ENCODE data around the gene CABCOCO1.

Gene CABCOCO1, protein sequence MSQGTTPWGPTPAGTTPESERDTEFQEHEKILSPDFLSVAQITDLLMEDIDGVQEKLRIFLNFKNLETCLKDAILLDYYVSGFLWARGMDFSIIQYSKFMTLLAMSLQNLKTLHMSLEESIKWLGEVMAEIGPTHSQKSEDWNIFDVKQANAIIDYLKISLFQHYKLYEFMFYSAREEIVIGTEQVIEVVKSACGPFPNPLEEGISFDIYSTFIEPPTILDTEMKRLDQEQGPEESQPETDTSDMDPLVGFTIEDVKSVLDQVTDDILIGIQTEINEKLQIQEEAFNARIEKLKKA

DNA sequence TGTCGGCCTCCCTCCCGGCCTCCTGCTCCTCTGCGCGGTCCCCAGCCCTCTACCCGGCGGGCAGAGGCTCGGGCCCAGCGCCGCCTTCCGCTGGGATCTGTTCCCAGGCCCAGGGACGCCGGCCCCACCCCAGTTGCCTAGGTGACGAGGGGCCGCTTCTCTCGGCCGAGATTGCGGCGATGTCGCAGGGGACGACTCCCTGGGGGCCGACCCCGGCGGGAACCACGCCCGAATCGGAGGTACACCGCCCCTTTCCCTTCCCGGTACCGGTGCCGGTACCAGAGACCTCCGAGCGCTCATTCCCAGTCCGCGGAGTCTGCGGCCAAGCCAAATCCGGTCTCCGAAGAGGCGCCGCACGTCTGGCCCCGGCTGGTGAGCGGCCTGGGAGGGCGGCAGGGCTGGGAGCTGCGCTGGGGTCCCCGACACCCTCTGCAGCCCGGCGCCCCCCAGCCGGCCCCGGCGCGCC, at the start of gene CABCOCO1:
TSS of gene CABCOCO1 (plus strand) at position 136 of the 466 bp plus-strand sequence. CDS start at position 180, 44 bp downstream.
- no peak for DNase-seq

DNA sequence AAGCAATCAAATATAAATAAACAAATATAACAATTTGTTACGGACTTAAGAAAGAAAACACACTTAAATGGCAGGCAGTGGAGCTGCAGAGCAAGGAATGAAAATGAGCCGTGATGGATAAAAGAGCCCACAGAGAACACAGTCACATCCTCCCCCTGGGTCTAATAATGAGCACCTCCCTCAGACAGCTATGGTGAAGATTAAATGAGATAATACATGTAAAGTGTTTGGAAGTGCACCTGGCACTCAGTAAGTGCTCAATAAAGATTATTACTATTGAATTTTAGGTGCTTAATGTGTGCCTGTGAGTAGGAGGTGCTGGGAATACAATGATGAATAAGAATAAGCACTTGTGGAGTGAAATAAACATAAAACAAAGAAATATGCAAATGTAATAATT, 49.1 kb upstream of the CABCOCO1 start:
- DNase-seq: no peak

DNA sequence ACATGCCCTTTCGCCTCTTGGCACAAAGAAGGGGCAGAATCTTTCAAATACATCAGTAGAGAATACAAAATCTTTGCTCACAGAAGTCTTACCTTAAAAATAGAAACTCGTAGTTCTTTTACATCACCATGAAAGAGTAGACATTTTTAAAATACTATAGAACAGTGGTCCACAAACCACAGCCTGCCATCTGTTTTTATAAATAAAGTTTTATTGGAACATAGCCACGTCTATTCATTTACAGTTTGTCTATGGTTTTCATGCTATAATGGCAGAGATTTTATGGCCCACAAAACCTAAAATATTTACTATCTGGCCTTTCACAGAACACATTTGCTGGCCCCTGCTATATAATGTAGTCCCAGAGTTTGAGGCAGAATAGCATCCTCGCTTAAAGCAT, 46.1 kb upstream of the CABCOCO1 start:
- DNase-seq: no peak

DNA sequence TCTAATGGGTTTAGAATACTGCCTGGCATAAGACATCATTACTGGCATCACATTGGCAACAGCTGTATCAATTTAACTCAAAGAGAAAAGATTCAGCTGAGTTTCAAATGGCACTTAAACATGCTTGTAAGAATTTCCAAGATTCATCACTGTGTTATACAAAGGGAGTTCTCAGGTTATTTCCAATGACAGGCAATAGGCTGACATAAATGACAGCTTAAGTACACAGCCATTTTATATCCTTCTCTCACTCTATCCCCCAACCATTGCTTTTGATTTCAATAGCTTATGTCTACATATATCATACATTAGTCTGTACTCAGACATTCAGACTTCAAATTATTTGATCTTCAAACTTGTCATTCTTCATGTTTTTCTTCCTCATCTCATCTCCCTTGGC, 45.5 kb upstream of the CABCOCO1 start:
- DNase-seq: no peak

DNA sequence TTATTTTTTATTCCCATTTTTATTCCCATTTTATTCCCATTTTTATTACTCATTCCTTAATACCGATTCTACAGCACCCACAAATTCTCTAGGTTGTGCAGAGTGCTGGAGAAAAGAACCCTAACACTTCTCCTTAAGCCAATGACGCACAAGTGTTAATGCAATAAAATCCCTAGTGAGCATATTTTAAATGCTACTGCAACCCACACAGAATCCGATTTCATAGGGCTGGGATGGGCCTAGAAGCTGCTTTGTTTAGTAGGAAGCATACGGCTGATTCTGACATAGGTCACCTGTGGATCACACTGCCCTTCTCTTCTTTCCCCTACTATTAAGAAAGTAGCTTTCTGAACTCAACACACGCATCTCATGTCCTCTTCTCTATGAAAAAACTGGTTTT, 45.1 kb upstream of the CABCOCO1 start:
- DNase-seq: no peak

DNA sequence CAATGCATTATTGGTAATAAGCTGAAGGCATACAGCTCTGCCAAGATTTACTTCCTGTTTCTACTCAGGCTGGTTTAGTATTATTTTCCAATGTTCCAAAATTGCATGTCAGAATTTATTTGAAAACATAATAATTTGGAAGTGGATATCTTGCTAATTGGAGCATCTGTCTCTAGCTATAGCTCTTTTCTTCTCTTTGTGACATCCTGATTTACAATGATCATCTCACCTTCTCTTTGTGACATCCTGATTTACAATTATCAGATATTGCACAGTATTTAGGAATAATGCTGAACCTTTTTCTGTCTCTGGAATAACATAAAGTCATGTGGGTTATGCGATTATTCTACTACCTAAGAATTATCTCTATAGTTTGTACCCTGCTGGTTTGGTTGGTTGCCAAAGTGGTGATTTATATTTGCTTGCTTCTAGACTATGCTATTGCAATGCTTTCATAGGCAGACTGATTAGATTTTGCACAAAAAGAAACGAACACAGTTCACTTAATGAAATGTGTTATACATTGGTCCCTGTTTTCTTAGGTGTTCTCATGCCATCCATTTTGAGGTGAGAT, 44.3 kb upstream of the CABCOCO1 start:
- DNase-seq: no peak

DNA sequence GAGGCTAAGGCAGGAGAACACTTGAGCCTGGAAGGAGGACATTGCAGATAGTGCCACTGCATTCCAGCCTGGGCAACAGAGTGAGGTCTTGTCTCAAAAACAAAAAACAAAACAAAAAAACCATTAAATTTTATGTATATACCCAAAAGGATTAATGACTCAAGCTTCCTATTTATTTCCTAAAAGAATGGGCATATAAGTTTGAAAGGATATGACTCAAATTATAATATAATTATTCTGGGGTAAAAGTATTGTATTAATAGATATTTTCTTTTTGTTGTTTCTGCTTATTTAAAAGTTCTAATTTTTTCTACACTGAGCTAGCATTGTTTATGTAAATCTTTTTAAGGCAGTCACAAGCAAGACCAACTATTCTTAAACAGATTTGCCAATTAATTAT, 42.2 kb upstream of the CABCOCO1 start:
- DNase-seq: no peak

DNA sequence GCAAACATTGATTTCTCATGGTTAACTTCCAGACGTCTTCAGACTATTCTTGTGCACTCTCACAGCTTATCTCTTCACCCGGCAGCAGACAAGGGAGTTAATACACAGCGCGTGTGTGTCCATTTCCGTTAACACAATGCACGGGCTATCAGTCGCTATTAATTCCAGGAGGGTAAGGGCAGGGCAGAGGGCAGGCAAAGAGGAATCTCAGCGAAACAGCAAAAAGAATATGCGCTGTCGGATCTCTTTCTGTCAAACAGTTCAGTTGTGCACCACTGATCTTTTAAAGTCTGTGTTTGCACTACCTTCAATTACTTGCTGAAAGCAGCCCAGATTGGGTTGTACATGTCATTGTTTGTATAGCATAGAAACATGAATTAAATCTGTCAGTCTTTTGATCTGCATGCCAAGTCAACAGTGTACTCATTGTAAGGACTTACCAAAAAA, 41.1 kb upstream of the CABCOCO1 start:
- no peak for DNase-seq

DNA sequence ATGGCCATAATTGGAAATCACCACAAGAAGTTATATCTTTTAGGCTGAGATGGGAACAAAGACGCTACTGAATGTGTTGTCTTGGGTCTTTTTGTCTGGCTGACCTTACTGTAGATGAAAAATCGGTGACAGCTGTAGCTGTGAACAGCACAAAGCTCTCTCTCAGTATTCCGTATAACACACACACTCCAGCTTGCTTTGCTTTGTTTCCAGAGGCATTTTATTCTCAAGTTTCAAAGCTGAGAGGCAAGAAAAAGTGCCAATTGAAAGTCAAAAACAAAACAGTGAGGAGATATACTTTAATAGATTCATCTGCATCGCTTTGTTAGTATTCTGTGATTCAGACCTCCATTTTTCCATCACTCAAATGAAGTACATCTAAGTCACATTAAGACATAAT, 39.6 kb upstream of the CABCOCO1 start:
- DNase-seq: no peak

DNA sequence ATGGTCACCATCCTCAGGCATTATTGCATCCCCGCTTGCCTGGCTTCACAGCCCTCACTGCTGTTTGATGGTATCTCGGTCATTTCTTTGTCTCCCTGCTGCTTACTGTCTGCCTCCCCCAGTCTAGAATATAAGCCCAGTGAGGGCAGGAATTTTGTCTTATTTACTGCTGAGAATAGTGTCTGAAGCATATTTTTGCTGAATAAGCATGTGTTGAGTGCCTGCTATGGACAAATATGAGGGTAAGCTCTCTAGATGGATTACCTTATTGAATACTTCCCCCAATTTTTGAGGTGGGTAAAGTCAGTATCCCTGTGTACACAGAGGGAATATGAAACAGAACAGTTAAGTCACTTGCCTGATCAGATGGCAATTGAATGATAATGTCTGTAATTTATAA, 36.5 kb upstream of the CABCOCO1 start:
- no peak for DNase-seq

DNA sequence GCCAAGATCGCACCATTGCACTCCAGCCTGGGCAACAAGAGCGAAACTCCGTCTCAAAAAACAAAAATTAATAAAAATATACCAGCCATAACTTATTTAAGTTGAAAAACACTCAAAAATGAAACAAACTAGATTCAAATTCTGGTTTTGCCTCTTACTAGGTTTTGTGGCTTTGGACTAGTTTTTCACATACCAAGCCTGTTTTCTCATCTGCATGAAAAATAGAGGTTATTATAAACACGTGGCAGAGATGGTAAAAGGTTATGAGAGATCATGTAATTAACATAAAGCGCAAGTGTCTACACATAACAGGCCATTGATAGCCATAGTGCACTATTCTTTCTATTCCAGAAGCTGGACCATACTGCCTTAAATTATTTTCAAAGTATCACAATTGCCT, 35.5 kb upstream of the CABCOCO1 start:
- no peak for DNase-seq

DNA sequence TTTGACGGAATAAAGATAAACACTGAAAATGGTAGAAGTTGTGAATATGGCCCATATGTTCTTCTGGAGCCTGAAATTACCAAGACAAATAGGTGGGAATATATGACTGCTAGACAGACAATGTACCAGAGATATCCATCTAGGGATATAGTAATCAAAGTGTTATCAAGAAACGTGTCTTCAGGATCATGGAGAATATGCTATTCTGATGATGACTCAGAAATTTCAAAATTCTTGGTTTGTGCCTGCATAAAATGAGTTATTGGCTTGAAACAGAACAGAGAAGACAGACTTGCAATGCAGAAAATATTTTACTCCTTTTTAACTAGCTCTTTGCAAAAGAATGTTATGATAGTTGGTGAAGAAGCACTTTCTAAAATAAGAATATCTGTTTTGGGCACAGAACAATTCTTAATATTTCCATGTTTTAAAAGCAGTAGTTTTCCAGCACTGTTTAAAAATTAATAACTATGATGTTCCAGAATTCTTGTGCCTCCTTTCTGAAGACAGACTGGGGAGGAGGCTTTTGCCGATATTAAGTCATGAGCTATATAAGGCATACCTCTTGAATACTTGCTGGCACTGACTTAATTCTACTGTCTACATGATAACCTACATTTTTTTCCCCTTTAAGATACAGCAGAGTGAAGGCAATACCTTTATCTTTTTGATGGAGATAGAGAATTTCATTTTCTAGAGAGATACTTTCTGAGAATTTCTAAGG, 34.4 kb upstream of the CABCOCO1 start:
- no peak for DNase-seq

DNA sequence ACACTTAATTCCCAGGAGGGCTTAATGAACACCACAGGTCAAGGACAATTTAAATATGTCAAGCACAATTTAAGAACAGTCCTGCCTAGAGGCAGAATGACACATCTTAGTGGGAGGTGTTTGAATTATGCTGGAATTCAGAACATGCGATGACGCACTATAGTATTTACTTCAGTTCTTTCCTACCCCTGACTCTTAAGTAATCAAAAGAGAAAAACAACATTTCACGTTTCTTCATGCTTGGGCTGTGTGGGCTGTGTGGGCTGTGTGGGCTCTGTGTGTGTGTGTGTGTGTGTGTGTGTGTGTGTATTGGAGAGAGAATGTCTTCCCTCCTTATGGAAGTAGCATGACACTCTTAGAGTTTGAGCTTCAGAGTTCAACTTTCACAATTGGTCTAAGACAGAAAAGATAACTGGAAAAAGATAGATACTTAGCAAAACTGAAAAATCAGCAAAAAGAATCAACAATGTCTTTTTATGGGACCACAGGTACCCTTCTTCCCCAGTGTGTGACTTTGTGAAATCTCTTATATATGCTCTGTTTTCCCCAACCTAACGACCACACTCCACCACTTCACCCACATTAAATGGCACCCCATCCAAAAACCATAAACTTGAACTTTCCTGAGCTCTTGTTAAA, 33.7 kb upstream of the CABCOCO1 start:
- no peak for DNase-seq

DNA sequence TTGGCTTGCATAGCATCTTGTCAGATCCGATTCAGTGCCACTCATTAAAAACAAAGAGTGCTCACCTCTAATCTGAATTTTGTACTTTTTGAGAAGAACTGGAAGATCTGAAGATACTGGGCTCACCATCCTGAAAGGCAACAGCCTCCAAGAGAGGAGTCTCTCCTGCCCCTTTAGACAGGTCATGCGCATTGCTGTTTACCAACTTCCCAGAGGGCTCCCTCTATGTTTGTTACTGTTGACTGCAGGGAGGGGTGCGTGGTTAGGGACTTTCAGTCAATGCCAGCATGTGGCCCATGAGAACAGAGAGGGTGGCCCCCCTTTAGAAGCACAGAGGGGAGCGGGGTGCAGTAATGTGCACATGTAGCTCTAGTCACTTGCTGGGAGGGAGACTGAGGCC, 33.2 kb upstream of the CABCOCO1 start:
- DNase-seq: no peak

DNA sequence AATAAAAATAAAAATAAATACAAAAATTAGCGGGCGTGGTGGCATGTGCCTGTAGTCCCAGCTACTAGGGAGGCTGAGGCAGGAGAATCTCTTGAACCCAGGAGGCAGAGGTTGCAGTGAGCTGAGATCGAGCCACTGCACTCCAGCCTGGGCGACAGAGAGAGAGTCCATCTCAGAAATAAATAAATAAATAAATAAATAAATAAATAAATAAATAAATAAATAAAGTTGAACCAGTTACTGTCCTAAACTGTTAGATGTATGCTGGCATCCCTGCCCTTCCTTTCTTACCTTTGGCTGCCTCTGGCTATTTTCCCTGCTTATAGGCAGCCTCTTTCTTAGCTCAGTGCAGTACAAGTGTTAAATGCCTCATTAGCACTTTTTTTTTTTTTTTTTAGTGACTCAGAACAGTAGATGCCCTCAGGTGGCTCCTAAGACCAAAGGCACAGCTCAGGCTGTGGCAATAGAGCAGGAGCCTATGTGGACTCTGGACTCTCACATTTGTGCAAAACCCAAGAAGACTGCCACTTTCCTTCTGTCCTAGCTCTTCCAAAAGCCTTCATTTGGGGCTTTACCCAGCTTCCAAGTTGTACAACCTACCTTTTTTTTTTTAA, 30.6 kb upstream of the CABCOCO1 start:
- no peak for DNase-seq

DNA sequence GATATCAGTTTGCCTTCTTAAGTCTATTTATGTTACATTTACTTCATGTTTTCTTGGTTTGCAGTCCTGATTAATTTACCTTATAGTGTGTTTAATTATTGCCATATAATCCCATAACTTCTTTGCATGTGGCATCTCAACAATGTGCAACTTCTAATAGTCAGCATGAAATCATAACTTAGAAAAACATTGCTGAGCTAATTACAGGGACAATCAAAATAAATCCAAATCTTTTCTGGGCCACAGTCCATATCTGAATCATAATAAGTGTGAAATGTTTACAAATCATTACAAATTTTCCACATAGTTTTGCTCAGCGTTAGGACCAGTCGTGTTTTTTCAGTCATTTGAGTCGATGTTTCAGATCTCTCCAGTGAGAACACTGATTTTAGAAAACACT, 29.1 kb upstream of the CABCOCO1 start:
- no peak for DNase-seq

DNA sequence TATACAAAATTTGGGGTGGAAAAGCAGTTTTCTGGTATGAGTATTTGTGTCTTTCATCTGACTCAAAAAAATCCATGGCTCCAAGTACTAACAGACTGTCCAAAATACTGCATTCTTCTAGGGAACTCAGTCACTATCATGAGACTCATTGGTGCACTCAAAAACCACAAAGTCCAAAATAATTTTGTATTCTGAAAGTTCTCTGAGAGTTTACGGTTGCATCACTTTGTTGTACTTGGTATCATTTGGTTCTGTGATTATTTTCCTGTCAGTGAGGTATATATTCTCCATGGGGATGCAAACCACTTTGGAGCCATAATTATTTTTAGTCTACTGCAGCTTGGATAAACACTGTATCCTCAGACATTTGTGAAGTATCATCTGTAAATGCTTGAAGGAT, 28.0 kb upstream of the CABCOCO1 start:
- no peak for DNase-seq

DNA sequence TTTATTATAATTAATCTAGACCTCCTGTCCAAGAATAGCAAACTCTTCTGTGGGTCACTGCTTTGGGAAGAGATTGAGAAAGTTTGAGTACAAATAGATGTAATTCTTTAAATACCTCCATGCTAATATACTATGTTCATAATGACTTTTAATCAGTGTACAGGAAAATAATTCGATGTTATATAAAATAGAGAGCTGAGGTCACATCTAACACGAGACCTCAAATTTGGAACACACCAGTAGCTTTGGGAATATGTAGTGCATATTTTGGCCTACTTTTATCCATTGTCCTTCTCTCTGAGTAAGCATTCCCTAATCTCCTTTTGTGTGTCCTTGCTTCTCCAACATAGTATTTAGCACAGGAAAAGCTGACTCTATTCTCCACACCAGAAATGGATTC, 27.3 kb upstream of the CABCOCO1 start:
- DNase-seq: no peak

DNA sequence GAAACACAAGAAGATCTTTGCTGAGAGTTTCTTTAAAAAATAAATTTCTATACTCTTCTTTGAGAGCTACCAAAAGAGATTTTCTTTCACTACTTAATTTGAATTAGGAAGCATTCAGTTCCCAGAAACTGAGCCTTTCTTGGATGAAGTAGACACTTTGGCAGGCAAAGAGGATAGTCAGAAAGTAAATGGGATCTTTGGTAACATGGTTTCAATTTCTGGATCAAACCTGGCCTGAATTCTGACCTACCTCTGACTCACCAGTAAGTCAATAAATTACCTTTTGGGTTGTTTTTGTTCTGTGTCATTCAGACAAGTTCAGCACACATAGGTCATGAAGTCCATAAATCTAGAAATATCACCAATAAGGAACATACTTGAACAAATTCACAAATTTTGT, 26.8 kb upstream of the CABCOCO1 start:
- no peak for DNase-seq

DNA sequence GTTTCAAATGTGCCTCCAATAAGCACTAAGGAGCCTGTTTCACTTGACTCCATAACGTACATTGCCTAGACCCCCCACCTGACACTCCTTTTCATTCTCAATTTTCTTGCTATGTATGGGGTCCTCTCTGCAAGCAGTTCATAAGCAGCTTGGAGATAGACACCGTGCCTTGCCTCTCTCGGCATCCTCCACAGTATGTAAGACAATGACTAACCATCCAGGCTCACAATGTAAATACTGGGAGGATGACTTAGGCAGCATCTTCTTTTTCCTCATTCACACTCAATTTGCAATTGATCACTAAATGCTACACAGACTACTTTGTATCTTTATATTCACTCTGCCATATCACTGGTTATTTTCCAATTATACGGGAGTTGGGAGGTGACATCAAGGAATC, 22.8 kb upstream of the CABCOCO1 start:
- no peak for DNase-seq

DNA sequence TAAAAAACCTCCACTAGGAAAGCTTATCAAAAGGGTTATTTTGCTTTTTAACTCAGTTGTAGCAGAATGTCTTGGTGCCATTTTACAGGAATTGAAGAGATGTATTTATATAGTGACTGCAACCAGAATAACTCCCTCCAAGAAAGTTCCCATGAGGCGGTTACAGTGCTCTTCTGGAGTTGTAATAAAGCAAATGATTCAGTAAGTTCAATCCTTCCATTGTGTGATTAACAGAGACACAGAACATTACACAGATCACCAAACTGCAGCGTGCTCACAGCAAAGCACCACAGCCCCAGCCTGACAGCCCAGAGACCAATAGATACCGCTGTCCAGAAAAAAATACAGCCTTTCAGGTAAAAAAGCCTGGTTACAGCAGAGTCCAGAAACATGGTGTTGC, 21.9 kb upstream of the CABCOCO1 start:
- DNase-seq: no peak

DNA sequence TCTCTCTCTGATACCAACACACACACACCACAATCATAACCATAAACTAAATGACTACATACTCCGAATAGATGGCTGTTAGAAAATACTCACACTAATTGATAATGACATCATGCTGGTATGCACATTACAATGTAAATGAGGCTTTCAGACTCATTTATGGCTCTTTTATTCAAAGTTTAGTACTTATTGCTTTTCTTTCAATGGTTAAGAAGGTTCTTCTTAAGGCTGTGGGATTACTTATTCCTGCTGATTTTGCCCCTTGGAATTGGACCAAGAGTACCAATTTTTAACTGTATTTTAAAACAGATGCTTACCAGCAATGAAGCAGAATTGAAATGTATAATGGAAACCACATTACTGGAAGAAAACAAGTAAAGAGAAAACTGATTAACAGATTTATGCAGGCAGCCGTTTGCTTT, 20.6 kb upstream of the CABCOCO1 start:
- no peak for DNase-seq

DNA sequence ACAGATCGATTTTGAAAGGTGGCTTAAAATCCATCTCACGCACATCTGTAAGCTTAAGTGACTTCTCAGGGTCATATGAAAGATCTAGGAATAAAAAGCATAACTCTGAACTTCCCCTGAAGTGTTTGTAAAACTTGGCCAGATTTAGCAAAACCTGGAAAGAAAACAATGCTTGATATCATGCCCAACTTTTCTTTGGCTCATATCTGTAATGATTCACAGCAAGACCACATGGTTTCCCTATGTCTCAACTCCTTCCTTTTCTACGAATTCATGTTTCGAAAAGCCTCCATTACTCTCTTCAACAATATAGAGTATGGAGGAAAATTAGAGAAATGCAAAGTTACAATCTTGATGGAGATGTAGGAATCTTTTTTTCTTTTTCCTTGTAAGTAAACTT, 20.1 kb upstream of the CABCOCO1 start:
- DNase-seq: no peak

All from activated CD8-positive, alpha-beta memory T cell treated with anti-CD3 and anti-CD28 coated beads, Interleukin-2, amount 50 U/mL, for 4 hours (primary cell).